Suprapubic skin (tissue), 3 donors: ENCODE measurements around the gene TBCE.

ENCODE experiments used
- CTCF ChIP-seq, 2 donors: fragments of 200-600 bp in 1 of 2; fragments of 450-650 bp in 1 of 2; sonication (generic) in 1 of 2; IDR thresholded peaks; one replicate each; pipeline ENCODE4 v1.5.1; 2016 to 2019; ENCODE audit warnings: antibody characterized with exemption in 2 of 2, mild to moderate bottlenecking in 1 of 2, moderate library complexity in 1 of 2
- EP300 ChIP-seq: sonication (generic); formaldehyde crosslinking; IDR thresholded peaks from one replicate; pipeline ENCODE4 v1.6.1; 2017; ENCODE audit warnings: antibody characterized with exemption
- POLR2A ChIP-seq, 2 donors: fragments of 450-650 bp; IDR thresholded peaks; one replicate each; pipeline ENCODE4 v1.6.1; 2017; ENCODE audit warnings: antibody characterized with exemption in 2 of 2, mild to moderate bottlenecking in 2 of 2, moderate library complexity in 2 of 2

DNA sequence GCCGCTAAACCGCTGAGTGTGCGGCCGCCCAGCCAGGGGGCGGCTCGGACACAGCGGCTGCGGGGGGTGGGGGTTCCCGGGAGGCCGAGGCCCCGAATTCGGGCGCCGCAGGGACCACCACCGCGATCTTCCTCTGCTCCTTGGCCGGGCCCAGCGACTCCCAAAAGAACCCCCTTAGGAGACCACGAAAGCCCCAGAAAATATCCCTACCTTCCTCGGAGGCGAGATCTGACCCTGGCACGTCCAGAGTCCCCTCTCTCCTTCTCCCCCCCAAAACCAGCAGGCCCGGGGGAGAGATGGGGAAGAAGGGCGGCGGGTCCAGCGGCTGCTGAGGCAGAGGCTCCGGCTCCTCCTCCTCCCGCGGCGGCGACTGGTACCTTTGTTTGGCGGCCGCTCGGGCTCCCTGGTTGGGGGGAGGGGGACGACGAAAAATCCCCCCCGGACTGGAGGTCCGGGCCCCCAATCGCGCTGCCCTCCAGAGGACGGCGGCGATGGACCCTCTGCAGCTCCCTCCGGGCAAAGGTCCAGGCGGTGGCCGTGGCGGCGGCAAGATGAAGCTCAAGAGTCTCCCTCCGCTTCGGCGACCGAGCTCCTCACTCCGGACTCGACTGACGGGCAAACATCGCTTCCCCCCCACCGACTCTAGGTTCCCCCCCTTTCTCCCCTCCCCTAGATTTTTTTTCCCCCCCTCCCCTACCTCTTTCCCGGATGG is 39.5 kb upstream of the TBCE start, which contains the start of gene ARID4B:
- TF ChIP-seq EP300 (no peak), CTCF (IDR thresholded peaks at IDR 0.05) (no peak), POLR2A (IDR thresholded peaks at IDR 0.05) (peak; percentile 45 to 85)
